ENCODE measurements around the gene RBP2.

The RBP2 gene

DNA sequence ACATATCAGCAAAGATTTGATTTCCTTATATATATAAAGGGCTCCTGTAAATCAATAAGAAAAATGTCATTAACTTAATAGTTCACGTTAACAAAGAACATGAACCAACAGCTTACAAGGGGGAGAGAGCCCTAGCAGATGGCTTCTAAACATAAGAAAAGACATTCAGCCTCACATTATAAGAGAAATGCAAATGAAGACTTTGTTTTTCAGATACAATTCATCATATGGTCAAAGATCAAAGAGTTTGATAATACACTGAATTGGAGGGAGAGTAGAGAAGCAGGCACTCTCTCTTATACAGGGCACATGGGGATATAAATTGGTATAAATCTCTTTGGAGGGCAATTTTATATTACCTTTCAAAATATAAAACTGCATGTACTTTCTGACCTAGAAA lies 21.1 kb downstream of the RBP2 start:
- Histone ChIP-seq H2BK120ac (ENCODE audit: insufficient read depth, low read length, poor library complexity) (no peak overlapping the region), H4K91ac (ENCODE audit: low read depth, low read length) (no peak overlapping the region), H3K27me3 (ENCODE audit: insufficient read depth, low read length) (no peaks in the 10 kb centered on the region), H3K23ac (ENCODE audit: low read length) (no peak overlapping the region), H3K4me3 (ENCODE audit: low read depth, low read length) (no peak overlapping the region), H3K4me1 (ENCODE audit: control insufficient read depth in 1 of 2, insufficient read depth in 2 of 2, low read length in 2 of 2) (no peaks in the 10 kb centered on the region), H2BK5ac (ENCODE audit: low read depth, low read length, poor library complexity) (no peak overlapping the region), H3K27ac (ENCODE audit: low read depth, low read length) (no peak overlapping the region), H3K9ac (ENCODE audit: low read length) (no peak overlapping the region), H3K14ac (ENCODE audit: low read length) (no peak overlapping the region), H2AK5ac (ENCODE audit: low read length) (no peak overlapping the region), H3K79me2 (ENCODE audit: control insufficient read depth, insufficient read depth, low read length, poor library complexity) (no peaks in the 10 kb centered on the region), H3K4ac (ENCODE audit: low read depth, low read length) (no peak overlapping the region), H4K12ac (ENCODE audit: low read depth, low read length) (no peak overlapping the region), H3K79me1 (ENCODE audit: low read length) (no peaks in the 10 kb centered on the region), H3K36me3 (ENCODE audit: control insufficient read depth in 1 of 2, insufficient read depth in 2 of 2, low read length in 2 of 2) (no peaks in the 10 kb centered on the region), H3K9me3 (ENCODE audit: insufficient read depth, low read depth, low read length) (no peaks in the 10 kb centered on the region), H4K8ac (ENCODE audit: low read depth, low read length) (no peak overlapping the region), H2BK12ac (ENCODE audit: low read length) (no peak overlapping the region), H3K4me2 (ENCODE audit: low read length) (no peak overlapping the region), H3K18ac (ENCODE audit: low read length) (no peak overlapping the region), H2AFZ (ENCODE audit: insufficient read depth, low read length, poor library complexity) (no peak overlapping the region)
- WGBS (ENCODE audit: extremely low coverage, insufficient coverage, insufficient read length), result no CpG with 5 or more reads among the region's 1 CpG
- no peak for DNase-seq

GRCh38 chr3:139454346-139454745 lies 22.0 kb downstream of the RBP2 start:
- Histone ChIP-seq H3K23ac (ENCODE audit: low read length) (no peak overlapping the region), H4K12ac (ENCODE audit: low read depth, low read length) (no peak overlapping the region), H3K27ac (ENCODE audit: low read depth, low read length) (no peak overlapping the region), H4K8ac (ENCODE audit: low read depth, low read length) (no peak overlapping the region), H4K91ac (ENCODE audit: low read depth, low read length) (no peak overlapping the region), H3K79me2 (ENCODE audit: control insufficient read depth, insufficient read depth, low read length, poor library complexity) (no peaks in the 10 kb centered on the region), H3K14ac (ENCODE audit: low read length) (no peak overlapping the region), H3K4ac (ENCODE audit: low read depth, low read length) (no peak overlapping the region), H3K9me3 (ENCODE audit: insufficient read depth, low read depth, low read length) (no peaks in the 10 kb centered on the region), H3K4me3 (ENCODE audit: low read depth, low read length) (no peak overlapping the region), H2AK5ac (ENCODE audit: low read length) (no peak overlapping the region), H3K27me3 (ENCODE audit: insufficient read depth, low read length) (no peaks in the 10 kb centered on the region), H2BK120ac (ENCODE audit: insufficient read depth, low read length, poor library complexity) (no peak overlapping the region), H2BK12ac (ENCODE audit: low read length) (no peak overlapping the region), H3K9ac (ENCODE audit: low read length) (no peak overlapping the region), H3K18ac (ENCODE audit: low read length) (no peak overlapping the region), H2BK5ac (ENCODE audit: low read depth, low read length, poor library complexity) (no peak overlapping the region), H3K4me2 (ENCODE audit: low read length) (no peak overlapping the region), H2AFZ (ENCODE audit: insufficient read depth, low read length, poor library complexity) (no peak overlapping the region), H3K79me1 (ENCODE audit: low read length) (no peaks in the 10 kb centered on the region), H3K4me1 (ENCODE audit: control insufficient read depth in 1 of 2, insufficient read depth in 2 of 2, low read length in 2 of 2) (no peaks in the 10 kb centered on the region), H3K36me3 (ENCODE audit: control insufficient read depth in 1 of 2, insufficient read depth in 2 of 2, low read length in 2 of 2) (no peaks in the 10 kb centered on the region)
- no peak for DNase-seq
- no CpG with 5 or more reads among the region's 2 CpGs for WGBS (ENCODE audit: extremely low coverage, insufficient coverage, insufficient read length)

DNA sequence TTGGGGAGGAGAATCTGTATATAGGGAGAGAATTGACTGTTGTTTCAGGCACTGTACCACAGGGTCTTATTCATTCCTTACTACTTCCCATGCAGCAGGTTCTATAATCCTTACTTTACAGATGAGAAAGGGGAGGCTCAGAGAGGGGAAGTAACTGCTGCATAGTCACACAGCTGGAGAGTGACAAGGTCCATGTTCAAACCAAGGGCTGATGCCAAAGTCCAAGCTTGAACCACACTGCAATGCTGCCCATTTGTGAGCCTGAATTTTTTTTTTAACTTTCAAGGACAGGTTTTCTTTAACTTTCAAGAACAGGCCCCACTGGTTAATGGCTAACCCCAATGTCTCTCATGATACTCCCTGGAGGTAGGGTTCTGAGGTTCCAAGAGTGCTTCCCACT lies 26.2 kb downstream of the RBP2 start:
- Histone ChIP-seq H4K91ac (ENCODE audit: low read depth, low read length) (no peak overlapping the region), H2AFZ (ENCODE audit: insufficient read depth, low read length, poor library complexity) (no peak overlapping the region), H3K4me2 (ENCODE audit: low read length) (no peak overlapping the region), H3K36me3 (ENCODE audit: control insufficient read depth in 1 of 2, insufficient read depth in 2 of 2, low read length in 2 of 2) (no peaks in the 10 kb centered on the region), H3K79me2 (ENCODE audit: control insufficient read depth, insufficient read depth, low read length, poor library complexity) (no peaks in the 10 kb centered on the region), H3K14ac (ENCODE audit: low read length) (no peak overlapping the region), H3K27me3 (ENCODE audit: insufficient read depth, low read length) (no peaks in the 10 kb centered on the region), H3K9me3 (ENCODE audit: insufficient read depth, low read depth, low read length) (no peaks in the 10 kb centered on the region), H4K8ac (ENCODE audit: low read depth, low read length) (no peak overlapping the region), H3K4ac (ENCODE audit: low read depth, low read length) (no peak overlapping the region), H2AK5ac (ENCODE audit: low read length) (no peak overlapping the region), H3K18ac (ENCODE audit: low read length) (no peak overlapping the region), H3K9ac (ENCODE audit: low read length) (no peak overlapping the region), H3K23ac (ENCODE audit: low read length) (no peak overlapping the region), H3K79me1 (ENCODE audit: low read length) (no peaks in the 10 kb centered on the region), H4K12ac (ENCODE audit: low read depth, low read length) (no peak overlapping the region), H2BK120ac (ENCODE audit: insufficient read depth, low read length, poor library complexity) (no peak overlapping the region), H3K4me1 (ENCODE audit: control insufficient read depth in 1 of 2, insufficient read depth in 2 of 2, low read length in 2 of 2) (no peaks in the 10 kb centered on the region), H3K4me3 (ENCODE audit: low read depth, low read length) (no peak overlapping the region), H2BK5ac (ENCODE audit: low read depth, low read length, poor library complexity) (no peak overlapping the region), H2BK12ac (ENCODE audit: low read length) (no peak overlapping the region), H3K27ac (ENCODE audit: low read depth, low read length) (no peak overlapping the region)
- no peak for DNase-seq

- Histone ChIP-seq H3K4me2 (ENCODE audit: low read length) (no peak overlapping the region), H2AK5ac (ENCODE audit: low read length) (no peak overlapping the region), H3K4me1 (ENCODE audit: control insufficient read depth in 1 of 2, insufficient read depth in 2 of 2, low read length in 2 of 2) (no peaks in the 10 kb centered on the region), H4K8ac (ENCODE audit: low read depth, low read length) (no peak overlapping the region), H3K9ac (ENCODE audit: low read length) (no peak overlapping the region), H3K23ac (ENCODE audit: low read length) (no peak overlapping the region), H2BK5ac (ENCODE audit: low read depth, low read length, poor library complexity) (no peak overlapping the region), H3K4ac (ENCODE audit: low read depth, low read length) (no peak overlapping the region), H3K18ac (ENCODE audit: low read length) (no peak overlapping the region), H2AFZ (ENCODE audit: insufficient read depth, low read length, poor library complexity) (no peak overlapping the region), H3K79me1 (ENCODE audit: low read length) (no peaks in the 10 kb centered on the region), H3K27ac (ENCODE audit: low read depth, low read length) (no peak overlapping the region), H3K79me2 (ENCODE audit: control insufficient read depth, insufficient read depth, low read length, poor library complexity) (no peaks in the 10 kb centered on the region), H4K91ac (ENCODE audit: low read depth, low read length) (no peak overlapping the region), H3K36me3 (ENCODE audit: control insufficient read depth in 1 of 2, insufficient read depth in 2 of 2, low read length in 2 of 2) (no peaks in the 10 kb centered on the region), H3K27me3 (ENCODE audit: insufficient read depth, low read length) (no peaks in the 10 kb centered on the region), H3K9me3 (ENCODE audit: insufficient read depth, low read depth, low read length) (no peaks in the 10 kb centered on the region), H3K4me3 (ENCODE audit: low read depth, low read length) (no peak overlapping the region), H2BK120ac (ENCODE audit: insufficient read depth, low read length, poor library complexity) (no peak overlapping the region), H2BK12ac (ENCODE audit: low read length) (no peak overlapping the region), H4K12ac (ENCODE audit: low read depth, low read length) (no peak overlapping the region), H3K14ac (ENCODE audit: low read length) (no peak overlapping the region)
- DNase-seq, result no peak
- no CpG with 5 or more reads among the region's 5 CpGs for WGBS (ENCODE audit: extremely low coverage, insufficient coverage, insufficient read length)
Measured at GRCh38 chr3:139449566-139449965, 26.8 kb downstream of the RBP2 start.

GRCh38 chr3:139448104-139448503 lies 28.2 kb downstream of the RBP2 start:
- WGBS (ENCODE audit: extremely low coverage, insufficient coverage, insufficient read length), result no CpG with 5 or more reads among the region's 3 CpGs
- no peak overlapping the region for H2AK5ac ChIP-seq (ENCODE audit: low read length)
- H2BK5ac ChIP-seq (ENCODE audit: low read depth, low read length, poor library complexity), result no peak overlapping the region
- no peak overlapping the region for H2AFZ ChIP-seq (ENCODE audit: insufficient read depth, low read length, poor library complexity)
- no peaks in the 10 kb centered on the region for H3K4me1 ChIP-seq (ENCODE audit: control insufficient read depth in 1 of 2, insufficient read depth in 2 of 2, low read length in 2 of 2)
- no peak overlapping the region for H3K4me2 ChIP-seq (ENCODE audit: low read length)
- H2BK12ac ChIP-seq (ENCODE audit: low read length), result no peak overlapping the region
- DNase-seq, result no peak
- H2BK120ac ChIP-seq (ENCODE audit: insufficient read depth, low read length, poor library complexity), result no peak overlapping the region
- H4K91ac ChIP-seq (ENCODE audit: low read depth, low read length), result no peak overlapping the region
- H3K79me2 ChIP-seq (ENCODE audit: control insufficient read depth, insufficient read depth, low read length, poor library complexity), result no peaks in the 10 kb centered on the region
- no peaks in the 10 kb centered on the region for H3K79me1 ChIP-seq (ENCODE audit: low read length)
- no peak overlapping the region for H3K14ac ChIP-seq (ENCODE audit: low read length)
- no peak overlapping the region for H3K18ac ChIP-seq (ENCODE audit: low read length)
- no peak overlapping the region for H3K27ac ChIP-seq (ENCODE audit: low read depth, low read length)
- H3K27me3 ChIP-seq (ENCODE audit: insufficient read depth, low read length), result no peaks in the 10 kb centered on the region
- H3K4me3 ChIP-seq (ENCODE audit: low read depth, low read length), result no peak overlapping the region
- H3K4ac ChIP-seq (ENCODE audit: low read depth, low read length), result no peak overlapping the region
- no peak overlapping the region for H4K12ac ChIP-seq (ENCODE audit: low read depth, low read length)
- H4K8ac ChIP-seq (ENCODE audit: low read depth, low read length), result no peak overlapping the region
- no peaks in the 10 kb centered on the region for H3K36me3 ChIP-seq (ENCODE audit: control insufficient read depth in 1 of 2, insufficient read depth in 2 of 2, low read length in 2 of 2)
- H3K9me3 ChIP-seq (ENCODE audit: insufficient read depth, low read depth, low read length), result no peaks in the 10 kb centered on the region
- no peak overlapping the region for H3K23ac ChIP-seq (ENCODE audit: low read length)
- H3K9ac ChIP-seq (ENCODE audit: low read length), result no peak overlapping the region

All from trophoblast cell (in vitro differentiated cells and primary cell).